Hepatic stellate cell (primary cell): Measurements from ENCODE around the gene PROK1.
"Not testable (repeated sequence)": the region's sequence is repeated elsewhere in the genome, so short reads cannot be mapped to it uniquely, and the experiment has no call there.

Experiments
- DNase-seq: peaks from one replicate; pipeline ENCODE4 v3.0.0; 2011; ENCODE audit warnings: low spot score

Gene PROK1, protein sequence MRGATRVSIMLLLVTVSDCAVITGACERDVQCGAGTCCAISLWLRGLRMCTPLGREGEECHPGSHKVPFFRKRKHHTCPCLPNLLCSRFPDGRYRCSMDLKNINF

DNA sequence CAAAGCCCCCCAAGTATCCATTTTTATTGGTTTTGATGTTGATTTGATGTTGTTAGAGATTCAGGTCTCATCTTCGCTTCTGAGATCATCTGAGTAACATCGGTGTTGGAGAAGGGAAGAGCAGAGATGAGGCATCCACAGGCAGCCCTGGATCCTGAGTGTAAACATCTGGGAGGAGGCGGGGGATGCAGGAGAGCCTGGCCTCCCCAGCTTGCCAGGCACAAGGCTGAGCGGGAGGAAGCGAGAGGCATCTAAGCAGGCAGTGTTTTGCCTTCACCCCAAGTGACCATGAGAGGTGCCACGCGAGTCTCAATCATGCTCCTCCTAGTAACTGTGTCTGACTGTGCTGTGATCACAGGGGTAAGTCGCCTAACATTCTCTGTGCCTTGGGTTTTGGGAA is at the start of gene PROK1:
Gene PROK1, plus strand, starts transcription at position 221 of the 400 bp plus-strand sequence. Its CDS starts 68 bp downstream, at position 289.
- no peak for DNase-seq

DNA sequence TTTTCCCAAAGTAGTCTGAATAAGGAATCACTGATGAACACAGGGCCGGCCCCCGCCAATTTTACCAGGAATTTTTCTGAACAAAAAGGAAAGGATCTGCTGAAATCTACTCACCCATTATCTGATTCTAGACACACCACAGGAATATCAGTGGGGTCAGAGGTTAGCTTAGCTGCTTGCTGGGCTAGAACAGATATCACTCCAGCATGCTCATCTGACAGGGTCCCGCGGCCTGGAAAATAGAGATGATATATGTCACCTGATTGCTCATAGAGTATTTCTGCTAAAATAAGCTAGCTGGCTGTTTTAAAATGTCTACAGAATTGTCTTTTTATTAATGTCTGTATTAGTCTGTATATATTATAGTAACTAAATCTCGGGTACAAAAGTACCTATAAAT is 47.1 kb upstream of the PROK1 start:
- no peak for DNase-seq

DNA sequence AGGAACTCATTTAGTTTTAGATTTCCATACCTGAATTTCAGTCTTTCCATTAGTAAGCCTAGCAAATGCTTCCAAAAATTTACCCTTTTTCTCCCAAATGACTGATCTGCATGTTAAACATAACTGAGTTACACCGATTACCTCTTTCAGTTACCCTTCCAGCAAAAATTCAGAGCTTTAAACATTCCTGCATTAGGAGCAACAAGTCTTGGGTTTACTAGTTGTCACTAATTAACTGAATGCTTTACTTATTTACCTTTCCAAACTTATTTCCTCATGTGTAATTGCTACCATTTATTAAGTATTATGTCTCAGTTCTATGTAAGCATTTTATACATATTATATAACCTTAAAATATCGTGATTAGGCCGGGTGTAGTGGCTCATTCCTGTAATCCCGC is 46.5 kb upstream of the PROK1 start:
- DNase-seq = no peak

DNA sequence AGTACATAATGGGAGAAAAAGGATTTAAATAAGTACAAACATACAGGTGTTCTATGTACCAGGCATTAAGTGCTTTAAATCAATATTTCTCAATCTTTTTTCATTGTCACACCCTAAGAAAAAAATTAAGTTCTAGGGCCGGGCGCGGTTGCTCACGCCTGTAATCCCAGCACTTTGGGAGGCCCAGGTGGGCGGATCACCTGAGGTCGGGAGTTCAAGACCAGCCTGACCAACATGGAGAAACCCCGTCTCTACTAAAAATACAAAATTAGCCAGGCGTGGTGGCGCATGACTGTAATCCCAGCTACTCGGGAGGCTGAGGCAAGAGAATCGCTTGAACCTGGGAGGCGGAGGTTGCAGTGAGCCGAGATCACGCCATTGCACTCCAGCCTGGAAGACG is 44.5 kb upstream of the PROK1 start:
- not testable (repeated sequence) for DNase-seq

DNA sequence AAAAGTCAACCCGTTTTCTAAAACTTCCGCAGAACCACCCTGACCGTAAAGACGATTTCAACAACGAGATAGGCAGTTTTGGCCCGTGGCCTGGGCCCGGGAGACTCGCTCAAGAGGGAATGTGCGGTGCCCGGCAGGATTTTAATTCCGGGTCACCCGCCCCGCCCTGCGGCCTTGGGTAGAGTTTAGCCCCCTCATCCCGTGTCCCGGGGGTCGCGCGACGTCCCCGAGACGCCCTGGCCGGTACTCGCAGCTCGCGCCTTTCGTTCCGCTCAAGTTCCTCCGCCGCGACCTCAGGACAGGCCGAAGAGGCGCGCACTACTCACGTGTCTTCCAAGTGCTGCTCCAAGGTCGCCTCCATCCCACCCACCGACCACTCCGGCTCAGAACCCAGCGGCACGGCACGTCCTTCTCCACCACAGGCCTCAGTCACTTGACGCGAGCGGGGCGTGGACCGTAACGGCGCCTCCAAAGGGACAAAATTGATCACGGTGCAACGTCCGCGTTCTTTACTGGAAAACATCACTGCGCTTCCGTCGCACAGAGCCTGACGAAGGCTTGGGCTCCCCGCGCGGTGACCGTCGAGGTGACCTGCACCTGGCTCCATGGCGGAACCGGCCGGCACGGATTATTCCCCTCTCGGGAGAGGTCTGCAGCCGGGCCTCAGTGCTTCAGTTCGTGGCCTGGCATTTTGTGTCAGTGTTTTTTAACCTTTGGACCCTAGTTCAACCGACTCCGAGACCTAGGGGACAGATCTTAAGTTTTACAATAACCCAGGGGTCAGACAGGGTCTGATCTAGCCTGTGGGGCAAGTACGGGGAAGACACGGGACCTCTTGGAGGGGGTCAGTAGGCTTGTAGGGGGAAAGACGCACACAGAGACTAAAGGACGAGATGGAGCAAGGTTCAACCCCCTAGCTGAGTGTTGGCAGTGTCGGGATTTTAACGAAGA is 43.4 kb upstream of the PROK1 start, which contains the start of gene LAMTOR5:
Gene LAMTOR5, minus strand, starts transcription at position 435 of the 951 bp plus-strand sequence. Its CDS starts 74 bp downstream, at position 361.
- peak; percentile 87 for DNase-seq

DNA sequence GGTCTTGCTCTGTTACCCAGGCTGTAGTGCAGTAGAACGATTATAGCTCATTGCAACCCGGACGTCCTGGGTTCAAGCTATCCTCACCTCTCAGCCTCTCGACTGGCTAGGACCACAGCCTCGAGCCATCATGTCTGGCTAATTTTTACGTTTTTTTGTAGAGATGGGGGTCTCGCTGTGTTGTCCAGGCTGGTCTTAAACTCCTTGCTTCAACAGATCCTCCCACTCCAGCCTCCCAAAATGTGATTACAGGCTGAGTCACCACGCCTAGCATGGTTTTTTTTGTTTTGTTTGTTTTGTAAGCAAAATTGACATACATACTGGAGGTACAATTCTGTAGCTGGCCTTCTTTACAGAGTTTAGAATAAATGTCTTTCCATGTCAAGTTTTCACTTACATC is 42.5 kb upstream of the PROK1 start:
- DNase-seq = no peak

DNA sequence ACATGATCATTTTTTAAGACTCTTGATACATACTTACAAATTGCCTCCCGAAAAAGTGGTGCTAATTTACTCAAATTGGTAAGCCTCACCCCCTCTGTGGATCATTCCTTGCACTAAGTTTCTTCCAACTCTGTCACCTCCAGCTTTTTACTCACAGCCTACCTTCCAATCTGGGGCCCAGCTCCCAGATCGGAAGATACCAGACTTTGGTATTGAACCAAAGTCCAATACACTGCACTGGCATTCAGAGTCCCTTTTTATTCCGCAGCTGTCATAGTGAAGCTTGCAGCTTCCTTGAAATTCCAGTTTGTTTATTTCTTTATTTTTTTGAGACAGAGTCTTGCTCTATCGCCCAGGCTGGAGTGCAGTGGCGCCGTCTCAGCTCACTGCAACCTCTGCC is 41.6 kb upstream of the PROK1 start:
- DNase-seq = no peak

DNA sequence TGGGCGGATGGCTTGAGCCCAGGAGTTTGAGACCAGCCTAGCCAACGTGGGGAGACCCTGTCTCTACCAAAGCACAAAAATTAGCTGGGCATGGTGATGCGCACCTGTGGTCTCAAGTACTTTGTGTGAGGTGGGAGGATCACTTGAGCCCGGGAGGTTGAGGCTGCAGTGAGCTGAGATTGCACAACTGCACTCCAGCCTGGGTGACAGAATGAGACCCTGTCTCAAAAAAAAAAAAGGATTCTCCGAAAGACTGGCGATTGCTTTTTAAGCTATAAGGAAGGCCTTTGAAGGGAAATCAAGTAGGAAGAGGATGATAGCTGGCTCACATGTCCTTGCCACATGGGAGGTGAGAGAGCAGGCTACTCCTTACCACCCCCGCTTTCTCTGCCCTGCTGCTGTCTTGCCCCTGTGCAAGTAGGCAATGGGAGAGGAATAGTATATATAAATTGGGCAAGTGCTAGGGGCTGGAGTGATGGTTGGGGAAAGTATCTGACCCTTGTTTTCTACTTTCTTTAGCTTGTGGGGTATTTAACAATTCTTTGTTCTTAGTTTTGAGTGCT is 39.7 kb upstream of the PROK1 start:
- DNase-seq = no peak

DNA sequence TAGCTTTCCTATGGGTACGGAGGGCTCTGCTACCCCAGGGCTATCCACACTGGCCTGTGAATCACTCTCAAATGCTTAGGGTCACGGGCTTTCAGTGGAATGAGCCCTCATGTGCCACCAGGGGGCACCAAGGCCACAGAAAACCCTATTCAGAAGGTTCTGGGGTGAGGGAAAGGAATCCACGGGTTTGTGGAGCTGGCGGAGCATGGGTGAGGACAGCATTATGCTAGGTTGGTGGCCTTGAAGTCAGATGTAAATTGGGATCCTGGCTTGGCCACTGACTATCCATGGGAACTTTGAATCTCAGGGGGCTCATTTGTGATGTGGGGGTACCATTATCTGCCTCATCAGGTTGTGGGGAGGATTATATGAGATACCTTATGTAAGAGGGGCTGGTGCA is 38.4 kb upstream of the PROK1 start:
- DNase-seq = peak; percentile 58

DNA sequence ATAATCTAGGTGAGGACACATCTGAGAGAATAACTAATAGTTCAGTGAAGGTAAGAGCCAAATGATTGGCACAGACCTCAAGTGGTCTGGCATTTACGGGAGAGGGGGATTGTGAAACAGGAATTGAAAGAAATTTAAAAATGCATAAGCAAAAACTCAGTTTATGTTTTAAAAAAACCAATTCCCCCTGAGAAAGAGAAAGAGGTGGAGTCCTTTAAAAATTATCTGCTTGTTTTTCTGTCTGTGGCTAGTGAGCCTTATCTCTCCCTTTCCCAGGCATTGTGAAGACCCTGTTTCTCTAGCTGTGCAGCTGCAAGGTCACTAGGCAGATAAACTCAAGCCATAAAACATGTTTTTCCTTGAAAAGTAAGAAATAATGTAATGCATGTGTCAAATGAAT is 37.9 kb upstream of the PROK1 start:
- not testable (repeated sequence) for DNase-seq

DNA sequence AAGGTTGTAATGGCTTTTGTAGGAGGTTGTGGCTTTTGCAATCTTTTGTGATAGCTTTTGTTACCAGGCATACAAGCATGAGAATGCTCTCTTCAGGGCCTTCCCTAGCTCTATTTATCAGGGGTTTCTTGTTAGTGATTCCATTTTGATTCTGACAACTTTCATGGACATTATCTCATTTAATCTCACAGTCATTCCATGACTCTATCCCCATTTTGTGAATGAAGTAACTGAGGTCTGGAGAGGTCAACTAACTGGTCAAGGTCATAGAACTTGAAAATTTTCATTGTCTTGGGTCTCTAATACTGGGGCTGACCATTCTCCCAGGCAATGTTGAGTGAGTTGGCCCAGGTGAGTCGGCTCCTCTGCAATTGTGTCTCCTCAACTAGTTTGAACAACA is 32.2 kb upstream of the PROK1 start:
- DNase-seq = no peak

DNA sequence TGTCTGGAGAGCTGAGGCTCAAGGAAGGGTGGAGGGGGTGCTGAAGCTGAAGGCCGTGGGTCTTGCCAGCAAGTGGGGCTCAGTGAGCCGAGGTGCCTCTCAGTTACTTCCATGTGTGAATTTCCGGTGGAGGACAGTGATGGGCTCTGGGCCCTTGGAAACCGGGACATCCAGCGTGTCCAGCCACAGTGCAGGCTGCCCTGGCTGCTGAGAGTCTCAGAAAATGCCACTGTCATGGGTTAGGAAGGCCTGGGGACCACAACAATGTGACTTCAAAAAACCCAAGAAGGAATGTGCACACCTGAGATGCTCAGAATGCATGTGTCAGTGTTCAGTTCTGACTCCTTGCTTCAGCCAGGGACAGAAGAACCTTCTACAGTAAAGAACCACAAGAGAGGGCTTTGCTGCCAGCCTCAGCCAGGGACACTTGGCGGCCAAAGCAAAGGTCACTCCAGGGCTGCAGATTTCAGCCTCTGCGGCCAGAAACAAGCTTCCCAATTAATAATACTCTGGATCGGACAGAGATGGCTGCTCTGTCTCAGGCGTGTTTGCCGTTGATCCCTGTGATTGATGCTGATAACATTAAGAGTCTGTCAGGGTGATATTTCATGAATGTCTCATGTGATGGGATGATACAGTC is 30.8 kb upstream of the PROK1 start:
- no peak for DNase-seq

DNA sequence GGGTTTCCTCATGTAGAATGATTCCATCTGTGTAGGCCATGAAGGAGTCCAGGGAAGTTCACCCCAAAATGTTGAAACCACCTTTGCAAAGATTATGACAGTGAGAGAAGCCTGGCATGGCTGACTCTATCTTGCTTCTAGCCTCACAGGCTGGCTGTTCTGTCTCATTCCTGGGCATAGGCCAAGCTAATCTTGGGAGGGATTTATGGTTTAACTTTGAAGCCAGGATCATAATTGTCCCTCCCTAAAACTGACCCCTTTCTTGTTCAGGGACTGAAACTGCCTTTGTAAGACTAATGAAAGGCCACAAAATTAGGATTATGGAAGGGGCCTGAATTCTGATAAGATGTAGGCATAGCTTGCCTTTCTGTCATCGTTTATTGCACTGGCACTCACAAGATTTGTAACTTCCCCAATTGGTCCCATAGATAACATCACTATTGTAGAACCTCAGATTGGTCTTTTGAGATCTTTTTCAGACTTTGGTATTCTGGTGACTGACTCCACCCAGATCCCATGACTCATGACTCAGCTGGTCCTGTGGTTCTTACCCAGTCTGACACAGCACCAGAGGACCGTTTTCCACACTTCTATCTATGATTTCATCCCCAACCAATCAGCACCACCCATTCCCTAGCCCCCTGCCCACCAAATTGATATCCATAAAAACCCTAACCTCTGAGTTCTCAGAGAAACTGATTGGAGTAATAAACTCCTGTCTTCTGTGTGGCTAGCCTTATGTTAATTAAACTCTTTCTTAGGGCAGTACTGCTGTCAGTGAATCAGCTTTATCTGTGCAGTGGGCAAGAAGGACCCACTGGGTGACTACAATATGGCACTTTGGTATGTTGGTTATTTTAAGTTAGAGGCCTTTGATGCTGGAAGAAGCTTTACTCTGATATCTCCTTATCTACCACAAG is 29.8 kb upstream of the PROK1 start:
- DNase-seq = peak; percentile 51

DNA sequence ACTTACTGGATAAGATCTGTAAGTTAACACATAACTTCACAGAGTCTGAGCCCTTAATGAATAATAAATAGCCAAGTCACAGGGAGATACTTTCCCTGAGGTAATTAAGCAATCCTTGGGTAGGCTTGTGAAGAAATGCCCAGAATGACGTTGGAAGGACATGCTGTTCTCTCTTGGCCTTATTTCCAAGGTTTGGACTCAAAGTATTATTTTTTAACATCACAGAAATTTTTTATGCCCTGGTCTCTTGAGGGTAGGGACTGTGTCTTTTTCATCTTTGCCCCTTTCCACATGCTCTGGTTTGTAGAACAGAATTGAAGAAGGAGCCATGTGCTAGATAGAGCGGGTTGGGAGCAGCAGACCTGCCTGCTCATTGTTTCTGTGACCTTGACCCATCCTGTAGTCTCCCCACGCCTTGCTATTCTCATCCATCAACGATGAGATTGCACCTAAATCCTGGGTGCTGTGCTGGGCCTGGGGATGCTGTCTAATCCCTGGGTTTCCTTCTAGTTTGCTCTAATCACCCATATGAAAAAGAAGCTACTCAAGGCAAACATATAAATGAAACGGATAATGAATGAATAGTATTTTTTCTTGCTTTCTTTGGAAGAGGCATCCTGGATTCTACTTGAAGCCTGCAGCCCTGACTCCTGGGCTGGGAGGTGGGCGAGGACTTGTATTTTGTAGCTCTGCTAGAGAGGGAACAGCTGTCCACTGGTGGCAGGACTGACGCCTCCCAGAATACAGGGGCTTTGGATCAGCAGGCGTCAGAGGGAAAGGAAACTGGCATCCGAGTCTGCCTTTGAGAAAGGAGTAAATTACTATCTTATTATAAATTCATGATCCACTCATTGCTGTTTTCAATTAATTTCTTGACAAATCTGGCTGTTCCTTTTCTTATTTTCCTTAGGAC is 26.0 kb upstream of the PROK1 start:
- DNase-seq = no peak

DNA sequence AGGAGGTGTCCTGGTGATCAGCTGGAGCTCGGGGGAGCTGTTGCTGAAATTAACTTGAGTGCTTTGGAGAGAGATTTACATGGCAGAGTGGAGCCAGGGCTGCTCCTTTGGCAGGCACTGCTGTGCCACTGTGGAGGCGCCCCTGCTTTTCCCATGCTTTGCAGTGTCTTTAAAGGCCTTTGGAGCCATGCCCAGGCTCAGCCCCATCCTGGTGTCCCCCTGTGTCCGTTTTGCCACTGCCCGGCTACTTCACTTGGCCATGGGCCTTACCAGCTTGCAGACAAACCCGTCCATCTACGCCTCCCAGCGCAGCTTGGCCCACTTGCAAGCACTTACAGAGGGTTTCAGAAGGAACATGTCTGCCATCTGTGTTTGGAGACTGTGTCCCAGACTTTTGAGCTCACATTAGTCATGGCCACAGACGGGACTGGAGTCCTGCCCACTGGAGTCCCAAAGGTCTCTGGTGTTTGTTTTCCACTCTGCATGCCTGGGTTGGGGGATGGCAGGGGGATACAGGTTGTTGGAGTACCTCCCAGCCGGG is 25.3 kb upstream of the PROK1 start:
- no peak for DNase-seq

DNA sequence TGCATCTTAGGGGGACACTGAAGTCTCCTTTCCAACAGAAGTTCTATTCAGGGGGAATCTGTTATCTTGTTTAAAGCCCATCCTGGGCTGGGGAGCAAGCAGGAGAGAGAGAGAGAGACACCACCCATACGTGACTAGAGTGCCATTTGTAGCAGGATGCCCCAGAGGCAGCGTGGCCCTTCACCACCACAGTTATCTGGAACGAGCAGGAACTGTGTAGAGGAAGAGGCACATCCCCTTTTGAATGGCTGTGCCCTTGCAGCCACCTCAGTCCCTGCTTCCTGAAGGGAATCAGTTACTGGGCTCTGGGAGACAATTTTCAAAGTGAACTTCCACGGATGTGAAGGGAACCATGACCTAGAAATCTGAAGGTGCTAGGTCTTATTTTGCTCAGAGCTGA is 24.1 kb upstream of the PROK1 start:
- no peak for DNase-seq

DNA sequence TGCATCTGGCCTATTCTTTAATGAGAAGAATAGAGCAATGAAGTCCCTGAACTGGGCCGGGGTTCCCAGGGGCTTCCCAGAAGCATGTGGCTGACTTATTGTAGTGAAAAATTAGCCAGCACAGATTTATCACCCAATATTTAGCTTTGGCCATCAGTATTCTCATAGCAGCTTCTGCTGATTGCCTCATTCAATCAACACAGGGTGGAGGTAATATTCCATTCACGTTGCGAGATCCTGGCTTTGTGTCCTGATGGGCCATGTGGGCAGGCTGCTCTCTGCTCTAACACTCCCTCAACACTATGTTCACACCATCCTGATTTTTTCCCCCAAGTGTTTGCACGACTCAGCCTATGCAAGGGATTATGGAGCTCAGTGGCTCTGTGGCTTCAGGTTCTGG is 22.0 kb upstream of the PROK1 start:
- no peak for DNase-seq

DNA sequence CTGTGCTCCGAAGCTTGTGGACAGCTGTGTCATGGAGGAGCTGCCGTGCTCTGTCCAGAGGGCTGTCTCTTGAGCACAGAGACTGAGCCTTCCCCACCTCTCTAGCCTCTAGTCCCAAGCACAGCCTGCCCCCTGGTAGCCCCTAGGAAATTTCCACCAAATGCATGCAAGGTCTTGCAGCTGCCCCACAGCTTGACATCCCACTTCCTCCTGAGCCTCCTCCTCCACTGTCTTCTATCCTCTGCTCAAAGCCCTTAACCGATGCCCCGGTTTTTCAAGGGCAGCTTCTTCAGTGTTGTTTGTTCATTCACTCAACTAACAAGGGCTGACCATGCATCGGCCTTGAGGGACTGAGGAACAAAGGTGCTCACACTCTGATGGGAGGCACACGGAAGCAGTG is 20.6 kb upstream of the PROK1 start:
- DNase-seq = no peak

DNA sequence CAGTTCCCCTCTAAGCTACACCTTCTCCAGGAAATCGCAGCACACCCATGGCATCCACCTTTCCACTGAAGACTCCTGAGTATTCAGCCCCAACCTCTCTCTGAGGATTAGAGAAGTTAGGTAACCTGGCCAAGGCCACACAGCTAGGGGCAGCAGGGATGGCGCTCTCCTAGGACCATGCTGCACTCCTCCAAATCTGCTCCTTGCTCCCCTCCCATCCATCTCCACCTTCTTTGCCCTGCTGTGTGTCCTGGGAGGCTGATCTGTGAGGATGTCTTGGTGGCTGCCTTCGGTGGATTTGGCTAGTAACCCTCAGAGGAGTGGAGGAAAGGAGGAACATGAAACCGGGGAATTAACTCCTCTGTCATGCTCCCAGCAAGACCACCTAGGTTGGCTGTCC is 20.0 kb upstream of the PROK1 start:
- no peak for DNase-seq

DNA sequence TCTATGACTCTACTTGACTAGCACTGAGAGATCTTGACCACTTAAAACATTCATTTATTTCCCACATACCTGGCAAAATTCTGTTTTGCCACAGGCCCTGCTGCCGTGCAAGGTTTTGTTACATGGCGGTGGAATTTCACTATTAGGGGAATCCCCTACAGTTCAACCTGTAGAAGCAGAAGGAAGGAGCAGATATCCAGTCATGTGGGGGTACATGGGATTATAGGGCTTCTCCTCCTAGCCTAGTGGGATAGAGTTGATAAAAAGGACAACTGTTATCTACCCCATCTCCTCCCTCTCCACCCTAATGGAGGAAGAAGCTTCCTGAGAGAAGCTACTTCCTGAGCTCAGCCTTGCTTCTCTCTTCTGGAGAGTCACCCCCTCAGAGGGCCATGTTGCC is 17.7 kb upstream of the PROK1 start:
- DNase-seq = no peak
